SKM-1 treated with dmso at 0.1 percent for 144 hours (cell line): ENCODE results near the gene TMBIM4.

ENCODE experiments used
- DNase-seq: peaks from one replicate; lab custom pipeline; 2025; ENCODE audit not compliant: unreplicated experiment; lab: John Stamatoyannopoulos, UW

The TMBIM4 gene

GRCh38 chr12:66103016-66103913 lies 66.5 kb downstream of the TMBIM4 start:
- no peak for DNase-seq

- no peak for DNase-seq
Measured at GRCh38 chr12:66092559-66093269, 77.1 kb downstream of the TMBIM4 start.

- DNase-seq = no peak
Measured at GRCh38 chr12:66090157-66090556, 79.6 kb downstream of the TMBIM4 start.

- DNase-seq = peak; percentile 20
Measured at GRCh38 chr12:66087365-66087943, 82.3 kb downstream of the TMBIM4 start.

- DNase-seq = no peak
Measured at GRCh38 chr12:66085998-66086397, 83.8 kb downstream of the TMBIM4 start.
